RWPE1 (cell line): Measurements from ENCODE around the gene CBFA2T2.
"Not testable (repeated sequence)": the region's sequence is repeated elsewhere in the genome, so short reads cannot be mapped to it uniquely, and the experiment has no call there.

Experiments used
- CTCF ChIA-PET: fragments of 350-600 bp; sonication (Branson Sonifier 250); formaldehyde crosslinking; extraction: SDS; loops from one replicate; lab custom pipeline; 2021; lab: Yijun Ruan, JAX
- POLR2A ChIA-PET: fragments of 400-600 bp; formaldehyde crosslinking; extraction: SDS; loops from one replicate; lab custom pipeline; 2020; ENCODE audit warnings: antibody characterized with exemption; ENCODE audit not compliant: low non-redundant PET; lab: Yijun Ruan, JAX
- DNase-seq: peaks from one replicate; pipeline ENCODE4 v3.0.0; 2012; ENCODE audit warnings: low spot score
- H3K27ac ChIP-seq: fragments of 450-650 bp; 2 replicates; pipeline ENCODE4 v1.5.1; 2017
- CTCF ChIP-seq: fragments of 450-650 bp; conservative IDR thresholded peaks from 2 replicates; pipeline ENCODE4 v1.5.1; 2017; ENCODE audit warnings: low read depth, mild to moderate bottlenecking

Gene CBFA2T2

GRCh38 chr20:33693289-33693688, 203.4 kb downstream of the CBFA2T2 start:
- no peak for DNase-seq
- POLR2A ChIA-PET = no interaction called here
- H3K27ac ChIP-seq = no peak overlapping the region
- TF ChIP-seq CTCF = no peak
- CTCF ChIA-PET = interaction anchor here (1.0 kb wide), 1 partner anchor 8 kb away, joined by 3 read pairs; no protein-coding TSS in a partner anchor

GRCh38 chr20:33693741-33694638, 204.1 kb downstream of the CBFA2T2 start:
- DNase-seq = no peak
- ChIA-PET CTCF (interaction anchor here (0.6 to 1.0 kb wide), 3 partner anchors 9 to 1390 kb away, joined by 3 read pairs; no protein-coding TSS in a partner anchor), POLR2A (no interaction called here)
- H3K27ac ChIP-seq = no peak overlapping the region
- TF ChIP-seq CTCF = no peak

GRCh38 chr20:33694639-33695012, 204.7 kb downstream of the CBFA2T2 start:
- no peak for DNase-seq
- ChIA-PET CTCF (interaction anchor here (0.6 kb wide), 1 partner anchor 1389 kb away, joined by 3 read pairs; no protein-coding TSS in a partner anchor), POLR2A (no interaction called here)
- TF ChIP-seq CTCF = no peak
- no peak overlapping the region for H3K27ac ChIP-seq

GRCh38 chr20:33696448-33696847, 206.6 kb downstream of the CBFA2T2 start:
- H3K27ac ChIP-seq = no peak overlapping the region
- no peak for TF ChIP-seq CTCF
- ChIA-PET POLR2A (interaction anchor here (0.6 kb wide), 1 partner anchor 296 kb away, joined by 3 read pairs; no protein-coding TSS in a partner anchor), CTCF (no interaction called here)
- DNase-seq = no peak

- DNase-seq = no peak
- ChIA-PET POLR2A (interaction anchor here (0.6 kb wide), 2 partner anchors 204 to 296 kb away, joined by 3 to 4 read pairs; no protein-coding TSS in a partner anchor), CTCF (interaction anchor here (0.7 kb wide), 2 partner anchors 248 to 1529 kb away, joined by 3 read pairs; no protein-coding TSS in a partner anchor)
- no peak overlapping the region for H3K27ac ChIP-seq
- TF ChIP-seq CTCF = no peak
These were observed 207.2 kb downstream of the CBFA2T2 start for GRCh38 chr20:33697129-33697528.

- DNase-seq, POLR2A ChIA-PET, CTCF ChIA-PET, H3K27ac ChIP-seq: not testable (repeated sequence)
These were observed 209.1 kb downstream of the CBFA2T2 start for GRCh38 chr20:33698966-33699365.
